ENCODE measurements around the gene ZNF862.
A peak's percentile ranks its signal among the peaks of the same experiment; 100 is the strongest.

The ZNF862 gene

GRCh38 chr7:149846436-149847046, 8.4 kb downstream of the ZNF862 start:
- DNase-seq, result no peak

- no peak for DNase-seq
These were observed 11.0 kb downstream of the ZNF862 start for GRCh38 chr7:149849174-149849573.

GRCh38 chr7:149850007-149850594, 11.9 kb downstream of the ZNF862 start:
- no peak for DNase-seq

GRCh38 chr7:149850716-149851115, 12.5 kb downstream of the ZNF862 start:
- DNase-seq, result no peak

GRCh38 chr7:149851449-149851848, 13.3 kb downstream of the ZNF862 start:
- no peak for DNase-seq

GRCh38 chr7:149853157-149853556, 15.0 kb downstream of the ZNF862 start:
- DNase-seq, result no peak

- DNase-seq, result peak; percentile 41
These were observed 16.6 kb downstream of the ZNF862 start for GRCh38 chr7:149854611-149855360.

- DNase-seq, result peak; percentile 56
These were observed 17.5 kb downstream of the ZNF862 start for GRCh38 chr7:149855361-149856305.

- DNase-seq, result no peak
These were observed 18.4 kb downstream of the ZNF862 start for GRCh38 chr7:149856583-149856982.

- DNase-seq, result no peak
These were observed 21.2 kb downstream of the ZNF862 start for GRCh38 chr7:149859369-149859768.

GRCh38 chr7:149859876-149860275, 21.7 kb downstream of the ZNF862 start:
- DNase-seq, result no peak

- DNase-seq, result no peak
These were observed 22.9 kb downstream of the ZNF862 start for GRCh38 chr7:149860821-149861727.

- no peak for DNase-seq
These were observed 23.5 kb downstream of the ZNF862 start for GRCh38 chr7:149861728-149862045.

- DNase-seq, result no peak
These were observed 24.0 kb downstream of the ZNF862 start for GRCh38 chr7:149862156-149862555.

- DNase-seq, result no peak
These were observed 25.3 kb downstream of the ZNF862 start for GRCh38 chr7:149863500-149863899.

GRCh38 chr7:149864023-149864422, 25.8 kb downstream of the ZNF862 start:
- no peak for DNase-seq

GRCh38 chr7:149864751-149865150, 26.6 kb downstream of the ZNF862 start:
- DNase-seq, result no peak

- DNase-seq, result no peak
These were observed 27.3 kb downstream of the ZNF862 start for GRCh38 chr7:149865437-149865836.

- DNase-seq, result no peak
These were observed 28.1 kb downstream of the ZNF862 start for GRCh38 chr7:149866139-149866778.

GRCh38 chr7:149866779-149867447, 28.7 kb downstream of the ZNF862 start:
- DNase-seq, result no peak

Measured in NCI-H446 treated with DMSO at 0.1 percent for 48 hours (cell line).